Measurements from ENCODE around the gene LRRC34.

GRCh38 chr3:169780742-169781141 is 32.0 kb downstream of the LRRC34 start:
- TF ChIP-seq CTCF (IDR thresholded peaks at IDR 0.05) (no peak), POLR2A (IDR thresholded peaks at IDR 0.05) (no peak)

Measured in body of pancreas (tissue), 4 donors.